GM19240 (cell line): Measurements from ENCODE around the gene ADH4.
"Not testable (repeated sequence)": the region's sequence is repeated elsewhere in the genome, so short reads cannot be mapped to it uniquely, and the experiment has no call there.

Experiments used
- DNase-seq: peaks from one replicate; pipeline ENCODE4 v3.0.0; 2011; ENCODE audit warnings: low spot score; ENCODE audit not compliant: insufficient read length

Gene ADH4

DNA sequence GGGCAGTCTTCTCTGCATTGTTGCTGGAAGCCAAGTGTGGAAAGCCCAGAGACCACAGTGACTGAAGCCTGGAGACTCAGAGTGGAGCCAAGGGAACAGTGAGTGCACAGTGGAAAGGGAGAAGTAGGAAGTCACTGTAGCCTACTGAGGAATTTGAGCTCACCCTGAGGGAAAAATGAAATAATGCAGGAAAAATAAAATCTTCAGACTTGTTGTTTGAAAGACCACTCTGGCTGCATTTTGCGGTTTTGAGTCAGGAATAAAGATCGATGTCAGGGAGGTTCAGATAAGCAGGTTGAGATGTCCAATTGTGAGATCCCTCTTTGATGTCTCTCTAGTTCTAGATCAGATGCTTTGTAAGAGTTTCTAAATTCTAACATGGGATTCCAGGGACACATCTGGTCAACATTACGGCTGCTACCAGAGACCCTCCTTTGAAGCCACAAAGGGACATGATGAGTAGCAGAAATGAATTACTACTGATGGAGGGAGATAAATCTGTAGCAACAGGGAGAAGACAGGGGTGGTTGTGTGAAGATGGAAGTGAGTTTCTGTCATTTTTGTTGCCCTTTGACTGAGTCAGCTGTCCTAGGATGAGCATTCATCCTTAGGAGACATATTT is 8.4 kb downstream of the ADH4 start:
- DNase-seq, result no peak

DNA sequence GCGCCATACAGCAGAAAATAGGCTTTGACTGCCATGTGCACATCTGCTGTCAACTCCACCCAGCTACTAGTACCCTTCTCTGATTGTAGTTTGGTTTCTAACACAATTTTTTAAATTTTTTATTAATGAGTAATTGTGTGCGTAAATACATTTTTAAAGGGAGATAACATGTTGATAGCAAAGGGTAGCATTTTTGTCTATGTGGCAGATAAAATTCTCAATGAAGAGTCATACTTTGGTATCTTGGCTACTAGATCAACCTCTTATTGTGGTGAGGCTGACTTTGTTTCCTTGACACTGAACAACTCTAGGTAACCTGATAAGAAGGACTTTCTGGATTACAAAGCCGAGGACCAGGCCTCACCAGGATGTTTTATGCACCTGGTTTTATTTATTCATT is 9.5 kb downstream of the ADH4 start:
- no peak for DNase-seq

DNA sequence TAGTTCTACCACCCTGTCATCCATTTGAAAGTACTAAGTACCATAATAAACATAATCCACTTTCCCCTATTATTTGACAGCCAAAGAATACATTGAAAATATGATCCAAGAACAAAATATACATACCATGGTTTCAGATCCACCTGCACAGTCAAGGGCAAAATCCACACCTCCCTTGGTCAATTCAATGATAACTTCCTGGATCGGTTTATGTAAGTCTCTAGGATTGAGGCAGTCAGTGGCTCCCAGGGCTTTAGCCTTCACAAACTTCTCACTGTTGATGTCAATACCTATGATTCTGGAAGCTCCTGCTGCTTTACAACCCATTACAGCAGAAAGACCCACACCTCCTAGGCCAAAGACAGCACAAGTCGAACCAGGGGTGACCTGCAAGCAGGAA is 12.7 kb downstream of the ADH4 start:
- DNase-seq, result no peak

DNA sequence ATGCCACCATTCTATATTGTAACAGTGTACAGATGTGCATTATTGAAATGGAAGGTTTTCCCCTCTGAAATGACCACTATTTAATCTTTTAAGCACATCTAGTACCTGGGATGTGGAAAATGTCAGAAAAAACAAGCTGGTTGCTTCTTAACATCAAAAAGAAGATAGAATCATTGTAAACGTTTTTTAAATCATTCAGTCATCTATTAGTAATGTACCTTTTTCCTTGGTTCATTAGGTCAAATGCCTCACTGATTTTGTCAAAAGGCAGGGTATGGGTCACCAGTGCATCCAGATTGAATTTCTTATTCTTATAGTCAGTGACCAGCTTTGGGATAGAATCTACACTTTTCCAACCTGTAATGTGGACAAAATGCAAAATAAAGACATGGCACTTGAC is 17.7 kb downstream of the ADH4 start:
- no peak for DNase-seq

DNA sequence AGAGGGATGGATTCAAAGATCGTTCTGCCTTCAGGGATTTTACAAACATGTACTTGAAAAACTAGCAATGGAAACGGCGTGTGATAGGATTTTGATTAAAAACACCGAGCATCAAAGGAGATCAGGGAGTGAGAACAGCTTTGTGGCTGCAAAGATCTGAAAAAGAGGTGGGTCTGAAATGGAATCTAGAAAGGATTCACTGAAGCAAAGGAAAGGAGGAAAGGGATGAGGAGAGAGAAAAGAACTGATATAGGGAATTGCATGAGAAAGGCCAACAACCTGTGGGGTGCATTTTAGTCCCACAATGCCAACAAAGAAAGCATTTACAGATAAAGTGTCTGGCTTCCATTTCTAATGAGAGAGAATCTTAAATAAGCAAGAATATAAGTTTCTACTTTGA is 23.1 kb downstream of the ADH4 start:
- no peak for DNase-seq

DNA sequence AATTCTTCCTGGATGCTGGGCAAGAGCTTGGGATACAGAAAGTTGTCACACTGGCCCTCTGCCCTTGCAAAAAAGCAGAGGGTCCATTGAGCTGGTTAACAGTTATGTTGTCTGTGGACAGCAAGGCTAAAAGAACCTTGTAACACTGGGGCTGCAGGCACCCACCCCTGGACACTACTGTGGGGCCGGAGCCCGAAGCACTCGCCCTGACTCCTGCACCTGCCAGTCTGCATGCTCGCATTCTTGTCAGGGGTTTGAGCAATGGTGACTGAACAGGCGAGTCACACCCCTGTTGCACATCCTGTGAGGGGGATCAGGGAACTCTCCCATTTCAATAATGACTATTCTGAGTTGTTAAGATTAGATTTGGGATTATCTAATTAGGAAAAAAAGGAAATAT is 23.6 kb downstream of the ADH4 start:
- no peak for DNase-seq

DNA sequence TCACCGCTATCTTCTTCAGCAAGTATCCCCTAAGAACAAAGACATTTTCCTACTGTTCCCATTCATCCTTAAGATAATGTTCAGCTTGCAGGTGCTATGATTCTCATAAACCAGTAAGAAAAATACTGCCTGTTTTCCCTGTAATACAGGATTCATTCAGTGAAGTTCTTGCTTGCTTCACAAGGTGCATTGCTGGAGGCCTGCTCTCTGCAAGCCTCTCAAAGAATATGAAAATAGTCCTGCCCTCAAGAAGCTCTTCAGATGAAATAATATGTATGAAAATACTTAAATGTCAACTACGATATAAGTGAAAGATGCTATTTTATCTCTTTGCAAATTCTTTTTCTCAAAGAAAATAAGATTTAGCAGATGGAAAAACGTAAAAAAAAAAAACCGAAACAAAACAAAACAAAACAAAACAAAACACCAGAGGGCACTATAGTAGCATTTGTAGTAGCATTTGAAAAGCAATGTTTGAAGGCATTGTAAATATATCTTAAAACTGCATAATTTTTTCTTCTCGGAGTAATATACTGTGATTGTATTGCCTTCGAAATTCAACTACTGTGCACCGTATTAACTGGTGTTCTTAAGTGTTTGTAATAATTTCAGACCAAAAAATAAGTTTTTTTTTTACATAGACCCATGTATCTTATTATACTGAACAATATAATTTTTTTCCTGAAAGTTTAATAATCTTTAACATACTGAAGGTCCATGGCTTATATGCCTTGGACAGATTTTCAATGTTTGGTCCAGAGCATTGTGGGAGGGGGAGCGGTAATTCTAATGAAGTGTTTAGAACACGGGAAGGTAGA is 26.0 kb downstream of the ADH4 start:
- no peak for DNase-seq

DNA sequence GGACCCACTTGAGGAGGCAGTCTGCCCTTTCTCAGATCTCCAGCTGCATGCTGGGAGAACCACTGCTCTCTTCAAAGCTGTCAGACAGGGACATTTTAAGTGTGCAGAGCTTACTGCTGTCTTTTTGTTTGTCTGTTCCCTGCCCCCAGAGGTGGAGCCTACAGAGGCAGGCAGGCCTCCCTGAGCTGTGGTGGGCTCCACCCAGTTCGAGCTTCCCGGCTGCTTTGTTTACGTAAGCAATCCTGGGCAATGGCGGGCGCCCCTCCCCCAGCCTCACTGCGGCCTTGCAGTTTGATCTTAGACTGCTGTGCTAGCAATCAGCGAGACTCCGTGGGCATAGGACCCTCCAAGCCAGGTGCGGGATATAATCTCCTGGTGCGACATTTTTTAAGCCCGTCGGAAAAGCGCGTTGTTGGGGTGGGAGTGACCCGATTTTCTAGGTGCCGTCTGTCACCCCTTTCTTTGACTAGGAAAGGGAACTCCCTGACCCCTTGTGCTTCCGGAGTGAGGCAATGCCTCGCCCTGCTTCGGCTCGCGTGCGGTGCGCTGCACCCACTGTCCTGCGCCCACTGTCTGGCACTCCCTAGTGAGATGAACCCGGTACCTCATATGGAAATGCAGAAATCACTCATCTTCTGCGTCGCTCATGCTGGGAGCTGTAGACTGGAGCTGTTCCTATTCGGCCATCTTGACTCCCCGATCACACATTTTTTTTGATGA is 26.8 kb downstream of the ADH4 start:
- not testable (repeated sequence) for DNase-seq

DNA sequence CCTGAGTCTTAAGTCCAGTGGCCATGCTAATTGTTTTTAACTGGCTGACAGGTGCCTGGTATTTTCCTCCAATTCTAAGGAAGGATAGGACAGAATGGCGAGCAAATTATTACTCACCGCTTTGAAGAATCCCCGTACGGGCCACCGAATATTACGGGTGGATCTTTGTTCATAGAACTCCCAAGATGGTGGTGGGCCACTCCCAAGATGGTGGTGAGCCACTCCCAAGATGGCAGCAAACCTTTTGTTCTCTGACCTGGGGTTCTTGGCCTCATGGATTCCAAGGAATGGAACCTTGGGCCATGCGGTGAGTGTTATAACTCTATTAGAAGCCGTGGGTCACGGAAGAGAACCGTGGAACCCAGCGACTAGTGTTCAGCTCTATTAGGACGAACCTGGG is 34.8 kb downstream of the ADH4 start:
- DNase-seq, result not testable (repeated sequence)

DNA sequence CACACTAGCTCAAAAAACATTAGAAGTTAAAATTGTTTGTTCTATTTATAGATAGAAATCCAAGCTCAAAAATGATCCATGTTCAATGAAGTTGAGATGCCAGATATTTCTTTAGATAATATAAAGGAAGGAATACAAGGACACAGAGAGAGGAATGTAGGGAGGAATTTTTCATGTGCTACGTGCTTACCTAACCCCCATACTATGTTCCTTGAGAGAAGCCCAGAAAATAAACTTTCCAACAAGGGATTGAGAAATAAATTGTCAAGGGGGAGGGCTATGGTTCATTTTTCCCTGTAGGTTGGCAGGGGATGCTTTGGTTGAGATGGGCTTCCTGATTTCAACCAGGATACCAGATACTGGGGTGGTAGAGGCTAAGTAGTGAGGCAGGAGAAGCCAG is 39.9 kb downstream of the ADH4 start:
- no peak for DNase-seq

DNA sequence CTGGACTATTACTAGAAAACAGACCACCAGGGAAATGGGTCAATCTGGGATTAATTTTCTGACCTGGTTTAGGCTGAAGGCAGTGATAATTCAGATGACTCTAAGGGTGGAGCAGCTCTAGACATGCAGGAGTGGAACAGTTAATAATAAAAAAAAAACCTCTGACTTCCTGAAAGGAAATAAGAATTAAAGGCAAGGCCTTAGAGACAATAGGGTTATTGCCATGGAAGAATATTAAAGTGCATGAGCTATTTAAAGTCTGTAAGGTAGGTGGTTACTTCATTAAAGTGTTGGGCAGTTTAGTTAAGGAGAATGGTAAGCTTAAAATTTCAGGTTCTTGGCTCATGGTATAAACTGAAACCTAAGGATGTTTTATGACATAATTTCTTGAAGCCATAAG is 40.9 kb downstream of the ADH4 start:
- no peak for DNase-seq

DNA sequence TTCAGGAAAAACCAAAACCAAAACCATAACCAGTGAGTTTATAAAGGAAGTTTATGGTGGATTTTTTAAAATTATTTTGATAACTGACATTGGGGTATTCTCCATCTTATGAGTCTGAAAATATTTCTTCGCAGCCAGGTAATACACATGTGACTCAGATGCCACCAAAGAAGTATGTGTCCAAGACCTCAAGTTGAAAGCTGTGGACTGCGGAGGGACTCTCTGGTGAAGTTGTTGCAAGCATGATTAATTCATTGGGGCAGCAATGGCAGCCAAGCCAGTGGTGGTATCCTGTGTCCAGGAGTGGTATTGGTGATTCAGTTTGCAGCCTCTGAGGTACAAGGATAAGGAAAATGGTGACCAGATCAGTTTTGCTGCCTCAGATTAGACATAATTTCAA is 41.5 kb downstream of the ADH4 start:
- no peak for DNase-seq

DNA sequence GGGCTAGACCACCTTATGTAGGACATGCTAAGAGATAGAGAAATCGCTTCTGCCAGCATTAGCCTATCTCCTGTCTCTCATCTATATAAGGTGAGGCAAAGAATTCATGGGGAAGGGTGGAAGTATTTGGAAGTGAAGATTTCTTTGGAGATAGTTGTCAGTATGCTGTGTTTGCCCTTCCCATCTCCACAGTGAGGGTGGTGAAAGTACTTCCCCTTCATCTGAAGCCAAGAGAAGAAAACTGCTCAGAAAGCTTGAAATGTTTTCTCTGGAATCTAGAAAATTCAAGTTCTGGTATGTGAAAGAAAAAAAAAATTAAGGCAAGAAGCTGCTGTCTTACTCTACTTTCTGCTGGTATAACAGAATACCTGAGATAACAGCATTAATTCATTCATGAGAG is 43.2 kb downstream of the ADH4 start:
- DNase-seq, result no peak

DNA sequence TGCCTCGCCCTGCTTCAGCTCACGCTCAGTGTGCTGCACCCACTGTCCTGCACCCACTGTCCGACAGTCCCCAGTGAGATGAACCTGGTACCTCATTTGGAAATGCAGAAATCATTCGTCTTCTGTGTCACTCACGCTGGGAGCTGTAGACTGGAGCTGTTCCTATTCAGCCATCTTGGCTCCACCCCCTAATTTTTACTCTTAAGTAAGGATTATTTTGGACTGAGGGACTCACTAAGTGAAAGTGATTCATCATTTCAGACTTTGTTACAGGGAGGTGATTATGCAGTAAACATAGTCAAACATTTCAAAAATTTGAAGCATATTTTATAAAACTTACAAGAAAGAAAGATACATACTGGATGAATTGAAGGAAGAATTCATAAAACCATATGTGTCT is 44.3 kb downstream of the ADH4 start:
- not testable (repeated sequence) for DNase-seq

DNA sequence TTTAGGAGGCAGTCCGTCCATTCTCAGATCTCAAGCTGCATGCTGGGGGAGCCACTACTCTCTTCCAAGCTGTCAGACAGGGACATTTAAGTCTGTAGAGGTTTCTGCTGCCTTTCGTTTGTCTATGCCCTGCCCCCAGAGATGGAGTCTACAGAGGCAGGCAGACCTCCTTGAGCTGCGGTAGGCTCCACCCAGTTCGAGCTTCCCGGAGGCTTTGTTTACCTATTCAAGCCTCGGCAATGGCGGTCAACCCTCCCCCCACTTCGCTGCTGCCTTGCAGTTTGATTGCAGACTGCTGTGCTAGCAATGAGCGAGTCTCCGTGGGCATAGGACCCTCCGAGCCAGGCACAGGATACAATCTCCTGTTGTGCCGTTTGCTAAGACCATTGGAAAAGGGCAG is 44.8 kb downstream of the ADH4 start:
- DNase-seq, result no peak

DNA sequence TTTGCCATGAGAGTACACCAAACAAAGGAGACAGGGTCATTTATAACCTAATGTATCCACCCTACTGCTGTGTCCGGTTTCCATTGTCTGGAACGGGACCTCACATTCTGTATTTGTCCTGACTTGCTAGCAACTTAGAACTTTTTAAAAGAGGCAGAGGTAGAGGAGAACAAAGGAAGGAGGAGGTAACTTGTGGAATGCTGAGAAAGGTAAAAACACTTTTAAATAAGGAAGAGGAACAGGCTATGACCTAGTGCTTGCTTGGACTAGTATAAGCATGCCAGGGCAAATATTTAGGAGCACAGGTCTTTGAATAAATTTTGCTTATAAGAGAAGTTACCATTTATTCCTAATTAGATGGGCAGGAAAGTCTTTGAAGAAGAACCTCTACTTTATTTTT is 52.3 kb downstream of the ADH4 start:
- not testable (repeated sequence) for DNase-seq

DNA sequence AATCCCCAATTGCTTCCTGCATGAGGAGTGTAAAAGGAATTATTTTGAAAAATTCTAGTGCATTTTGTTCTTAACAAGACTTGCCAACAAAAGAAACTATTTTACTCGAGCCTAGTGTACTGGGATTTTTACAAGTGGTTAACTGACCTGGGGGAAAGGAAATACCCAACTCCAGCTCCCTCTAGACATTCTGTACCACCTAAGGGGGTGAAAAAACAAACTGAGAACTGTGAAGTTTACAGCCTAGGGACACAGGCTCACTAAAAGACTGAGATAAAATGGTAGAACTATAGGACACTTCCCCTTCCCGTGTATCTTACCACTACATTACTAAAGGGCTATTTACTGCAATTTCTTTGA is 52.9 kb downstream of the ADH4 start:
- DNase-seq, result no peak

DNA sequence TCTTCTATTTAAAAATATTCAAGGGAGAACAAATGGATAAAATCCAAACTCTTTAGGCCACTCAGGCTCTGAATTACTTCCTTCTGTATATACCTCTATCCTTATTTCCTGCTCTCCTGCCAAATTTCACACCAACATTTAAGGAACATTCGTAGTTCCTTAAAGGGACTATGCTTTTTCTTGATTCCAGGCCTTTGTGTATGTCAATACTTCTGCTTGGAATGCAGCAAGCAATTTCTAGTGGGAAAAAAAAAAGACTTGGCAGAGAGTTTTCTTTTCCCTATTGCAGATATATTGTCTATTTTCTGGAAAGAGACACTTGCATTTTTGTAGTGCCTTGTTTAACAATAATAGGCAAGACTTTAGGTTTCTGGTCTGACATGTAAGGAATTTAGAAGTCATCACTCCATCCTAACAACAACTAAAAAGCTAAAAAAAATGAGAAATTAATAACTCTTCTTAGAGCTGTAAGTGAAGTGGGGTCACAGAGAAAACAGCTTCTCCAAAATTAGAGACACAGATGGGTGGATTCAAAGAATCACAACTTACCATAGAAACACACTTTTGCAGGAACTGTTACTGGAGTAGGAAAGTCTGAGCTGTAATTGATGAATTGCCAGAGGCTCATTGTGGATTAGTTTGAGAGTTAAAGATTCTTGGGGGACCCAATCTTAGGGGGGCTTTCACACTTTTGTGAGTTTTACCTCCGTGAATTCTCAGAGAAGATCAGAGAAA is 53.4 kb downstream of the ADH4 start:
- DNase-seq, result no peak

DNA sequence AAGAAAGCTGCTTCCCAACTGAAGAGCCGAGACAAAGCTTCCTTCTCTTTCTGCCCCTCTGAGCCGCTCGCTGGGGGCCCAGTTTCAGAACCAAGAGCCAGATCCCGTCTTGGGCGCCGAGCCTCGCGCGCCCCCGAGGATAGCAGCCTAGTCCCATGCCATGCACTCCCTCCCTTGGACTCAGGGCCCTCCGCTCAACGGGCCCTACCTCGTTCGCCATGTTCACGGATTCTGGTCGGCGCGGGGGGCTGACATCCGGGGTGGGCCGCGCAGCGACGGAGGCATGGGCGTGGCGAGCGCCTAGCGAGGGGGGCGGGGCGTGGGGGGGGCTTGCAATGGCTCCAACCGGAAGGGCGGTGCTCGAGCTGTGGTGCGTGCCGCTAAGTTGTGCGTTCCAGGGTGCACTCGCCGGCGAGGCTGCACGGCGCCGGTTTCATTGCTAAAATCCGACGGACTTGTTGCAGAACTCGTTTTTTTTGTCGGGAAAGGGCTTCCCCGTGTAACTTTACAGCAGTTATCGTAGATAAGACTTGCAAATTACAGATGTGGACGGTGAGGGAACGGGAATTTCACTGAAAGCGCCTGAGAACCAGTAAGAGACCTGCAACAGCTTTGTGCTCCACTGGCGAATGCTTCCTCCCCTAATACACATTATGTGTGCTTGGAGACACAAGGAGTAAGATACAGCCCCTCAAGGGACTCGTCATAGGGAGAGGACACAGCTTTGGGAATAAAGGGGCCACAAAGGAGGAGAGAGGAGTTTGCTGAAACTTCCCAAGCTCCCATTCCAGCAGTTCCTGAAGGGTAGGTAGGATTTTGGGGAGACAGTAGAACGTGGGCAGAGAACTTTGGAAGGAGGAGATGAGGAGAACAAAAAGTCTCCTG is 55.4 kb downstream of the ADH4 start, which contains the start of gene ADH5:
ADH5 (minus strand) TSS at position 308 of the 885 bp plus-strand sequence; CDS start at position 220, 88 bp downstream.
- DNase-seq, result peak; percentile 70

DNA sequence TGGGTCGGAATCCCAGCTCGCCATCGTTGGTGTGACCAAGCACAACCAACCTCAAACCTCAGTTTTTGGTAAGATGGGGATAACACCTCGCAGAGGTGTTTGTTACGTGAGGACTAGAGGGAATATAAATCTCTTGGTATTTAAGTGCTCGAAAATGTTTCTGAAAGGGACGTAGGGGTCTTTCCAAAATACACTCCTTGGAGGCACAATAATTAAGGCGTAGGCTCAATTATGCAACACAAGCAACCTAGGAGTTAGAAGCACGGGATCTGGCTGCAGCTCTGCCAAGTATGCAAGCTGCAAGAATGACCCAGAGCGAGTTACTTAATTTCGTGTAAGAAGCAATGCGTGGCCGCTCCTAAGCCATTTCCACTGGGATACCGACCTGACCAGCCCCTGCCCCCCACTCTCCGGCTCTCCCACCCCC is 56.1 kb downstream of the ADH4 start:
- DNase-seq, result no peak

DNA sequence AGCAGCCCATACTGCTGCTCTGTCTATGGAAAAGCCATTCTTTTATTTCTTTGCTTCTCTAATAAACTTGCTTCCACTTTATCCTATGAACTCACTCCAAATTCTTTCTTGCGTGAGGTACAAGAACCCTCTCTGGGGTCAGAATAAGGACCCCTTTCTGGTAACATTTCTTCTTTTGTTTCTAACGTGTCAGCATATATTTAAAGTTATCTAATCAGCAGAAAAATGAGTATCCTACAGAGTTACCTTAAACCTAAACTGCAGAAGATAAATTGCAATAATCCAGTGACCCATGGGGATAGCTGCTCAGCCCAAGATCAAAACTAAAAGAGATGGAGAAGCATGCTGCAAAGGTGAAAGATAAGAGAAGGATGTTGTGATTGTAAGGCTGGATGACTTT is 59.5 kb downstream of the ADH4 start:
- DNase-seq, result no peak
